ENCODE data around the gene NCAPG2.

NCAPG2 gene

DNA sequence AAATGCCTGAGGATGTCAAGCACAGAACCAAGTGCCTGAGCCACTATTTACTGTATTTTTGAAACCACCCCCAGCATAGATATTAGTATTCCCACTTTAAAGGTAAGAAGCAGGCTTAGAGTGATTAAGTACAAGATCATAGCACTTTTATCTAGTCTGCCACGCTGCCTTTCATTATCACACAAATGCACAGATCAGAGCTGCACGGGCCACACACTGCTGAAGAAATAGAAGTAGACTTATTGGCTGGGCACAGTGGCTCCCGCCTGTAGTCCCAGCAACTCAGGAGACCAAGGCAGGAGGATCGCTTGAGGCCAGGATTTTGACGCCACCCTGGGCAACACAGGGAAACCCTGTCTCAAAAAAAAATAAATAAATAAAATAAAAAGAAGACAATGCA lies 38.2 kb downstream of the NCAPG2 start:
- DNase-seq (ENCODE audit: insufficient read length, low spot score) (no peak), FAIRE-seq (no peak)
- no peak for TF ChIP-seq POLR2A (IDR thresholded peaks at IDR 0.05; ENCODE audit: low read depth, low read length)

DNA sequence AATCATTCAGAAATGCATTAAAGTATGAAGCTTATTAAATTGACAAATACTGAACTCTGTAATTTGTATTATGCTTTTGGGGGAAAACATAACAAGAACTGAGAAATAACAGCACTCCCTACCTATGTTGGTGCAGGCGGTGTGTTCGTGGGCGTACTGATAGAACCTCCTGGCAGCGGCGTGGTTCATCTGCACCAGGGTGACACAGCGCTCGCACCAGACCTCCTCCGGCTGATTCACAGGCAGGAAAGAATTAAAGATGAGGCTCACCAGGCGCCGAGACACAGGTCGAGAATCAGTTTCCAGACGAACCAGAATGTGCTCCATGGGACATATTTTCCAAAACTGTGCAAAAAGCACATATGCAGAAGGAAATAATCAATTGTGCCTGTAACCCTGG lies 40.2 kb downstream of the NCAPG2 start:
- FAIRE-seq, result no peak
- TF ChIP-seq SPI1 (IDR thresholded peaks at IDR 0.05; ENCODE audit: low read depth, low read length), result no peak
- no peak for TF ChIP-seq PAX5 (IDR thresholded peaks at IDR 0.05; ENCODE audit: insufficient read depth, low read length, severe bottlenecking)
- no peak for DNase-seq (ENCODE audit: insufficient read length, low spot score)

DNA sequence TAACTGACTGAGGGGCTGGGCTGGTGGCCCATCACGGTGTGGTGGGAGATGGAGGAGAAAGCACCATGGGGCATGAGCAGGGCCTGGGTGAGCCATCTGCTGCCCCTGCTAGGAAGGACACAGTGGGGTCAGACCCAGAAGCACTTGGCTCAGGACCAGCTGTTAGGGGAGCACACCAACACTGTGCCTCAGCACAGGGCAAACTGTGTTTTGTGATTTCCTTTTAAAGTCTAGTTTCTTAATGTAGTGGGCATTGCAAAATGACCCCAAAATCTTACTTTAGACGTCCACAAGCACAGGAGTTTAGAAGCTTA lies 41.2 kb downstream of the NCAPG2 start:
- no peak for TF ChIP-seq TAF1 (IDR thresholded peaks at IDR 0.05; ENCODE audit: low read depth, low read length)
- no peak for TF ChIP-seq POU2F2 (IDR thresholded peaks at IDR 0.05; ENCODE audit: low read depth, low read length)
- no peak for TF ChIP-seq POLR2A (IDR thresholded peaks at IDR 0.05; ENCODE audit: low read depth, low read length)
- no peak for TF ChIP-seq PAX5 (IDR thresholded peaks at IDR 0.05; ENCODE audit: insufficient read depth, low read length, severe bottlenecking)
- no peak for TF ChIP-seq SPI1 (IDR thresholded peaks at IDR 0.05; ENCODE audit: low read depth, low read length)
- TF ChIP-seq POLR2AphosphoS5 (IDR thresholded peaks at IDR 0.05; ENCODE audit: low read depth, low read length), result no peak
- FAIRE-seq (no peak), DNase-seq (ENCODE audit: insufficient read length, low spot score) (no peak)

DNA sequence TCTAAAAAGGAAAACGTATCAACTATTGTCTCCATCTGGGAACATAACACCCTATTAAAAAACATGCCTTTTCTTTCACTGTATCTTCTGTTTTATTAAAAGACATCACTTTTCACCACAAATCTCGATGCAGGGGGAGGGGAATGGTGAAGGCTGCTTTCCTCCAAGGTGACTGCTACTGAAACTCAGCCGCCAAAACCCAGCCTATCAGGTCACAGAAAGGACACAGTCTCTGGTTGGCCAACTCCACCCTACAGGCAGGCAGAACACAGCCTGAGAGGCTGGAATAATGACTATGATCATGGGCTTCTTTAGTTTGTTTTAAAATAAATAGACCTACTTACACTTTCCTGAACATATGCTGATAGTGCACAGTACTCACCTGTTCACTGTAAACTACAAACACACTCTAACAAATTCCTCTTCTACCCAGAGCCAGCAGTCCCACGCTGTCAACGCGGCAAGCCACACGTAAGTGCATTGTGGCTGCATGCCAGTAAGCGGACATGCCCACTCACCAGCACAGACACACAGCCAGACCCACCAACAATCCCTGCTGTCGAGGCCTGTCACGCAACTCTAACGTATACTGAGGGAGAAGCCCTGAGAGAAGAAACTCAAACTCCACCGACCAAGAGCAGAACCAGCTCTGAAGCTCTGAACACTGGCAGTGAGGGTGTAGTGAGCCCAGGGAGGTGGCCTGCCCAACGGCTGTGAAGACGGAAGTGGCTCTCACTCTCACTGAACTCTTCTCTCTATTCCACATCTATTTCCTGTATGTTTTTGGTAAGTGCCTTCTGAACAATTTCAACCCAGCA lies 41.8 kb downstream of the NCAPG2 start:
- FAIRE-seq (no peak), DNase-seq (ENCODE audit: insufficient read length, low spot score) (no peak)
- no peak for TF ChIP-seq TAF1 (IDR thresholded peaks at IDR 0.05; ENCODE audit: low read depth, low read length)
- TF ChIP-seq PAX5 (IDR thresholded peaks at IDR 0.05; ENCODE audit: insufficient read depth, low read length, severe bottlenecking), result no peak
- TF ChIP-seq POLR2A (IDR thresholded peaks at IDR 0.05; ENCODE audit: low read depth, low read length), result no peak
- no peak for TF ChIP-seq SPI1 (IDR thresholded peaks at IDR 0.05; ENCODE audit: low read depth, low read length)
- TF ChIP-seq POU2F2 (IDR thresholded peaks at IDR 0.05; ENCODE audit: low read depth, low read length), result no peak
- no peak for TF ChIP-seq POLR2AphosphoS5 (IDR thresholded peaks at IDR 0.05; ENCODE audit: low read depth, low read length)

DNA sequence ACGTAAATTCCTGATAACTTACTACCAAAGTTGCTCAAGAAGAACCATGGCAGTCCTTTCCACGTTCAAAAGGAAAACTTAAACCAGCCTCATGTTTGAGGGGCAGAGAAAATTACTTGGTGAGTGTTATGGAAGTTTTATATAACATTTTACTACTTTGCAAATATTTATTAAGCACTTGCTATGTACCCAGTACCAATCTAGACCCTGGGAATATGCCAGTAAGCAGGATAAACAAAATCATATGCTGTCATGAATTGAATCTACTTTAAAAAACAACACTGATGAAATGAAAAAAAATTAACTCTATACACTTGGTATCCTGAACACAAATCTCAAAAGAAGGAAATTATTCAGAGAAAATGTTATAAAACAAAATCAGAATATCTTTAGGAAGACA lies 46.1 kb downstream of the NCAPG2 start:
- DNase-seq (ENCODE audit: insufficient read length, low spot score) (no peak), FAIRE-seq (no peak)
- TF ChIP-seq TAF1 (IDR thresholded peaks at IDR 0.05; ENCODE audit: low read depth, low read length) (no peak), PAX5 (IDR thresholded peaks at IDR 0.05; ENCODE audit: insufficient read depth, low read length, severe bottlenecking) (no peak), POLR2AphosphoS5 (IDR thresholded peaks at IDR 0.05; ENCODE audit: low read depth, low read length) (no peak), POLR2A (IDR thresholded peaks at IDR 0.05; ENCODE audit: low read depth, low read length) (no peak), POU2F2 (IDR thresholded peaks at IDR 0.05; ENCODE audit: low read depth, low read length) (no peak), SPI1 (IDR thresholded peaks at IDR 0.05; ENCODE audit: low read depth, low read length) (no peak)

DNA sequence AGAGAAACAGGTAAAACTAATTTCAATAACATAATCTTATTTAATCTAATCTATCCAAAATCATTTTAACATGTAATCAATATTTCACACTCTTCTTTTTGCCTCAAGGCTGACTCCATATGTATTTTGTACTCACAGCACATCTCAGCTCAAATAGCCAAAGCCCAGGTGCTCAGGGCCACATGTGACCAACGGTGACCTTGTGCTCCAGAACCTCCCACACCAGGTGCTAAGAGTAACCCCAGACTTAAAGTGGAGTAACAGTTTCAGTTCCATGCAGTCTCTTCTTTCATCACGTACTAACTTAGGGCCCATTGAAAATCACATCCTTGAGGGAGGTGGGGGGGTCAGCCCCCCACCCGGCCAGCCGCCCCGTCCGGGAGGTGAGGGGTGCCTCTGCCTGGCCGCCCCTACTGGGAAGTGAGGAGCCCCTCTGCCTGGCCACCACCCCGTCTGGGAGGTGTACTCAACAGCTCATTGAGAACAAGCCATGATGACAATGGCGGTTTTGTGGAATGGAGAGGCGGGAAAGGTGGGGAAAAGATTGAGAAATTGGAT lies 47.3 kb downstream of the NCAPG2 start:
- peak; percentile 28 for FAIRE-seq
- no peak for TF ChIP-seq POU2F2 (IDR thresholded peaks at IDR 0.05; ENCODE audit: low read depth, low read length)
- TF ChIP-seq SPI1 (IDR thresholded peaks at IDR 0.05; ENCODE audit: low read depth, low read length), result peak; percentile 77
- DNase-seq (ENCODE audit: insufficient read length, low spot score), result no peak

DNA sequence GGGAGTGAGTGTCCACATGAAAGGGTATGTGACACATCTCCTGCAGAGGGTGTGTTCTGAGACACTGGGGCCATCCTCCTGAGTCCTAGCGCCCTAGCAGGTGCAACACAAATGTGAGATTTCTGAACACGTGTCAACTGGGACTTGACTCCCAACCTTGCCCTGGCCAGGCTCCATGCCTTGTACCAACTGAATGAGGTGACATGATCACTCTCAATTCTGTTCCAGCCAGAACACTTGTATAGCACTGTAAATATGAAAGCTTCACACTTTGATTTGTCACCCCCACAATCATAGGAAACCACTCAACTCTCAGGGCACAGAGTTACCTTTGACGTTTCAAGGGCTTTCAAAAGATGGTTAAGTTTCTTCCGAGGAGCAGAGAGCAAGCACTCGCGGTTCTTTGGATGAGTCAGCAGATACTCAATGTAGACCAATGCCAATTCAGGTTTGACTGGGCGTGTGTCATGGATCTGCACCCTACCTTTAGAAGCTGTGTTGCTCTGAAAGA lies 48.6 kb downstream of the NCAPG2 start:
- TF ChIP-seq POLR2A (IDR thresholded peaks at IDR 0.05; ENCODE audit: low read depth, low read length) (no peak), TAF1 (IDR thresholded peaks at IDR 0.05; ENCODE audit: low read depth, low read length) (no peak), POU2F2 (IDR thresholded peaks at IDR 0.05; ENCODE audit: low read depth, low read length) (peak; percentile 64), SPI1 (IDR thresholded peaks at IDR 0.05; ENCODE audit: low read depth, low read length) (no peak), PAX5 (IDR thresholded peaks at IDR 0.05; ENCODE audit: insufficient read depth, low read length, severe bottlenecking) (no peak), POLR2AphosphoS5 (IDR thresholded peaks at IDR 0.05; ENCODE audit: low read depth, low read length) (0 out of 2 replicates have a peak, but pooled peaks have one; percentile 26)
- FAIRE-seq (peak; percentile 40), DNase-seq (ENCODE audit: insufficient read length, low spot score) (peak; percentile 59)

DNA sequence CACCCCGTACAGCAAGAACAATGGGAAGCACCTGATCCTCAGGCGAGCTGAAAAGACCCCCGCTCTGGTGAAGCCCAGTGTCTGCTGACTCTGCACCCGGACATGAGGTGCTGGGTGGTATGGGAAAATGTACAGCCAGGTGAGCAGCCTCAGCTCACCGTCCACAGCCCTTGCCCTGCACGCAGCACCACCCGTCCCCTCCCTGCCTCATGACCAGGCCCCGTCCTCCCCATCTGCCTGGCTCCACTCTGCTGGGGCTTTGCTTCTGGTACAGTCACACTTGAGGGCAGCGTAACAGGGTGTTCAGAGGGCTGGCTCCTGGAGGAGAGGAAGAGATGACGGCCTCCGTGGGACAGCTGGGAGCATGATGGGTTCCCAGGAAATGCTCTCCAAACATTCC lies 49.1 kb downstream of the NCAPG2 start:
- TF ChIP-seq POLR2A (IDR thresholded peaks at IDR 0.05; ENCODE audit: low read depth, low read length) (no peak), SPI1 (IDR thresholded peaks at IDR 0.05; ENCODE audit: low read depth, low read length) (no peak), PAX5 (IDR thresholded peaks at IDR 0.05; ENCODE audit: insufficient read depth, low read length, severe bottlenecking) (no peak), POLR2AphosphoS5 (IDR thresholded peaks at IDR 0.05; ENCODE audit: low read depth, low read length) (no peak; the same call in 1 of the 2 replicates), TAF1 (IDR thresholded peaks at IDR 0.05; ENCODE audit: low read depth, low read length) (no peak), POU2F2 (IDR thresholded peaks at IDR 0.05; ENCODE audit: low read depth, low read length) (no peak)
- FAIRE-seq, result no peak
- DNase-seq (ENCODE audit: insufficient read length, low spot score), result no peak

DNA sequence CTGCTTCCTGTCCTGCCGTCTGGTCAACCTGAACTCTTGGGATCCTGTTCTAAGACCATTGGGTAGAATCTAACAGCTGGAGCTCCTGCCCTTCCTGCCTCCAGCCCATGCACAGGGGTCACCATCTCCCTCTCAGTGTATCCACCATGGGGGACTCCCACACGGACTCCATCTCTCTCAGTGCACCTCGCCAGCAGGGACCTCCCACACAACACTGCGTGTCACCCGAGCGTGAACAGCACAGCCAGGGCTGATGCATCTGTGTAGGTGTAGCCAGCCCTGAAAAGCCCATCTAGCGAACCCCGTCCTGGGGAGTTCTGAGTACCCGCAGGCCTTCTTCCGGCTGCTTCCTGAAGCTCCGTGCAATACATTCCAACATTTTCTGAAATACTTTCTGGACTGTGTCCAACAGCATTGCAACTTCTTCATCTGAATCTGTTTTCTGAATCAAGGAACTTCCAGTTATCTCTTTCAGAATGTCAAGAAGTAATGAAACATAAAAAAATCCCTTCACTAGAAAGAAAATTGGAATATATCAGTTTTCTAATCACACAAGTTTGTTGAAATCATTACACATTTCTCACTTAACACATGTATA lies 52.5 kb downstream of the NCAPG2 start:
- no peak for DNase-seq (ENCODE audit: insufficient read length, low spot score)
- TF ChIP-seq TAF1 (IDR thresholded peaks at IDR 0.05; ENCODE audit: low read depth, low read length) (no peak), POU2F2 (IDR thresholded peaks at IDR 0.05; ENCODE audit: low read depth, low read length) (no peak), PAX5 (IDR thresholded peaks at IDR 0.05; ENCODE audit: insufficient read depth, low read length, severe bottlenecking) (no peak), POLR2AphosphoS5 (IDR thresholded peaks at IDR 0.05; ENCODE audit: low read depth, low read length) (no peak), SPI1 (IDR thresholded peaks at IDR 0.05; ENCODE audit: low read depth, low read length) (no peak), POLR2A (IDR thresholded peaks at IDR 0.05; ENCODE audit: low read depth, low read length) (no peak)
- FAIRE-seq, result no peak

DNA sequence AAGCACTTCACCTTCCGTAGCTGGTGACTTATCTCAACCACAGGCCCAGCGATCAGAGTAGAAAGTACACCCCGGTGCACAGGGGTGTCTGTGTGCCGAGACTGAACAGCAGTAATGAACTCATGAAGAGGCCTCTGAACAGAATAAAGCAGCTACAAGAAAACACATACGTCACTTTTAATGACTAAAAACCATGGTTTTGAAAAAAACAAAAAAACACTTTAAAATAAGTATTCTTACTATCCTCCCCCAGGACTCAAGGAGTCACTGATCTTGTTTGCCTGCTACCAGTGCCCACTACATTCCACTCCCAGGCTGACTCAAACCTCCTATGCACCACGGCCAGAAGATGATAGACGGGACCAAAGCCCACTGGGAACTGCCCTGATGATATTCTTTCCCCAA lies 53.8 kb downstream of the NCAPG2 start:
- DNase-seq (ENCODE audit: insufficient read length, low spot score), result no peak
- FAIRE-seq, result no peak
- TF ChIP-seq POU2F2 (IDR thresholded peaks at IDR 0.05; ENCODE audit: low read depth, low read length) (no peak), POLR2A (IDR thresholded peaks at IDR 0.05; ENCODE audit: low read depth, low read length) (no peak), PAX5 (IDR thresholded peaks at IDR 0.05; ENCODE audit: insufficient read depth, low read length, severe bottlenecking) (no peak), TAF1 (IDR thresholded peaks at IDR 0.05; ENCODE audit: low read depth, low read length) (no peak)

Data from GM12891 (cell line).